Central memory CD4-positive, alpha-beta T cell (primary cell): ENCODE measurements around the gene HCFC1.

ENCODE experiments used
- DNase-seq: peaks from one replicate; pipeline ENCODE4 v3.0.0; 2022

The HCFC1 gene

DNA sequence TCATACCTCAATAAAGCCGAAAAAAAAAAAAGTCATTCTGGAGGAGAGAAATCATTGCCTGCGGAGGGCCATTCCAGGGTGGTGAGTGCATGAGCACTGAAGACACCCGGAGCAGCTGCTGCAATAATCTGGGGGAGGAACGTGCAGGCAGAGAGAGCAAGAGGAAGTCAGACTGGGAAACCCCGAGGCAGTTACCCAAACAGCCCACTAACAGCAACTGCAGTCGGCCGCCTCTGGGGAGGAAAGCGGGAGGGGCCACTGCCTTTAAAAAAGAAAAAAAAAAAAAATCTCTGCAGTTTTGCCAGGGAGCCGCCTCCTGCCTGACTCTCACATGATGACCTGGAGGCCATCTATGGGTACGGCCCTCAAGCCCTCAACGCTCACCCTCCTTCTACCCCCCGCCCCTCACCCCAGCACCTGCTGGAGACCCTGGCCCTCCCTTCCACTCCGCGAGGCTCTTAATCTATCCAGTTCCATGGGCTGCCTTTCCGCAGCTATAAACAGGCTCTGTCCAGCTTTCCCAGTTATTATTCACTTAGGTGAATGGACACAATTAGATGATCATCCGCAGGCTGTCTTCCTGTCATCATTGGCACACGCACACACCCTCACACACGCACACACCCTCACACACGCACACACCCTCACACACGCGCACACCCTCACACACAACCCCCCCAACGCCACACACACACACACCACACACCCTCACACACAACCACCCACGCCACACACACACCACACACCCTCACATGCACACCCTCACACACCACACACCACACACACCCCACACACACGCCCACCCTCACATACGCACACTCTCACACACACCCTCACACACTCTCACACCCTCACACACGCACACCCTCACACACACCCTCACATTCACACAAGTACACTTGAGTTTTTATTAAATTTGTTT, 70.5 kb downstream of the HCFC1 start:
- peak; percentile 63 for DNase-seq

DNA sequence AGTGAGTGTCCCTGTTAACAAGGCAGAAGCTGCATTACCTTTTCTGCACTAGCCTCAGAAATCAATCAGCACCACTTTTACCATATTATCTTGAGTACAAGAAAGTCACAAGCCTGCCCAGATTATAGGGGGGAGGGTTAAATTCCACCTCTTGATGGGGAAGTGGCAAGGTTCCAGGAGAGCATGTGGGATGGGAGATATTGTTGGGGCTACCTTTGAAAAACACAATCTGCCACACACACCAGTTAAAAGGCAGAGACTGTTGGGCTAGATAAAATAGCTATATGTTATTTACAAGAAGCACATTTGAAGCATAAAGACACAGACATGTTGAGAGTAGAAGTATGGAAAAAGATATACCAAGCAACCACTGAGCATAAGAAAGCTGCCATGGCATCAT, 73.7 kb downstream of the HCFC1 start:
- no peak for DNase-seq
